H9 (cell line): ENCODE measurements around the gene IQSEC2. TPM values are rescaled to one million over a fixed set of nuclear protein-coding genes. Genes with fewer than 3 reads are reported as not detected.

ENCODE experiments used
- DNase-seq: peaks from one replicate; pipeline ENCODE4 v3.0.0-alpha.2; 2017
- H2AFZ ChIP-seq: one replicate; pipeline ENCODE4 v1.6.1; 2013; ENCODE audit warnings: mild to moderate bottlenecking, low read length, control low read depth, moderate library complexity
- H2AK5ac ChIP-seq: 2 replicates; pipeline ENCODE4 v1.6.1; 2013; ENCODE audit warnings: low read length, control low read depth, mixed read lengths; ENCODE audit not compliant: insufficient read length
- H2BK120ac ChIP-seq: one replicate; pipeline ENCODE4 v1.6.1; 2013; ENCODE audit warnings: low read depth, mild to moderate bottlenecking, low read length, control low read depth, inconsistent platforms; ENCODE audit not compliant: poor library complexity, severe bottlenecking
- H2BK12ac ChIP-seq: 2 replicates; pipeline ENCODE4 v1.6.1; 2013; ENCODE audit warnings: low read length, control low read depth, mixed read lengths, low read depth; ENCODE audit not compliant: insufficient read length
- H2BK15ac ChIP-seq: 2 replicates; pipeline ENCODE4 v1.6.1; 2013; ENCODE audit warnings: low read depth, low read length, control low read depth
- H2BK20ac ChIP-seq: one replicate; pipeline ENCODE4 v1.6.1; 2013; ENCODE audit warnings: low read depth, mild to moderate bottlenecking, low read length, control low read depth, inconsistent platforms; ENCODE audit not compliant: poor library complexity, severe bottlenecking
- H2BK5ac ChIP-seq: 2 replicates; pipeline ENCODE4 v1.6.1; 2013; ENCODE audit warnings: low read length, control low read depth, mixed read lengths; ENCODE audit not compliant: insufficient read length
- H3K14ac ChIP-seq: 2 replicates; pipeline ENCODE4 v1.6.1; 2013; ENCODE audit warnings: low read length, control low read depth; ENCODE audit not compliant: insufficient read depth
- H3K18ac ChIP-seq: 2 replicates; pipeline ENCODE4 v1.6.1; 2013; ENCODE audit warnings: low read depth, mild to moderate bottlenecking, mixed read lengths, low read length, control low read depth; ENCODE audit not compliant: insufficient read length
- H3K23ac ChIP-seq: 2 replicates; pipeline ENCODE4 v1.6.1; 2013; ENCODE audit warnings: low read length, control low read depth, mixed read lengths, low read depth; ENCODE audit not compliant: insufficient read length
- H3K23me2 ChIP-seq: 2 replicates; pipeline ENCODE4 v1.6.1; 2013; ENCODE audit warnings: low read depth, mild to moderate bottlenecking, mixed read lengths, low read length, control low read depth; ENCODE audit not compliant: insufficient read length, poor library complexity, severe bottlenecking
- H3K27ac ChIP-seq: 2 replicates; pipeline ENCODE4 v1.5.1; 2013; ENCODE audit warnings: low read length, control low read depth, mixed read lengths, low read depth; ENCODE audit not compliant: insufficient read length
- H3K27me3 ChIP-seq: 2 replicates; pipeline ENCODE4 v1.6.1; 2013; ENCODE audit warnings: low read length, control low read depth, inconsistent platforms; ENCODE audit not compliant: insufficient read depth
- H3K4ac ChIP-seq: 2 replicates; pipeline ENCODE4 v1.6.1; 2013; ENCODE audit warnings: low read depth, mild to moderate bottlenecking, control low read depth, inconsistent platforms, low read length, moderate library complexity
- H3K4me1 ChIP-seq: 2 replicates; pipeline ENCODE4 v1.6.1; 2013; ENCODE audit warnings: low read length, control low read depth, inconsistent platforms; ENCODE audit not compliant: insufficient read depth
- H3K4me2 ChIP-seq: 2 replicates; pipeline ENCODE4 v1.6.1; 2013; ENCODE audit warnings: low read length, control low read depth, mixed read lengths; ENCODE audit not compliant: insufficient read length, insufficient read depth
- H3K56ac ChIP-seq: 2 replicates; pipeline ENCODE4 v1.6.1; 2013; ENCODE audit warnings: low read depth, mild to moderate bottlenecking, mixed read lengths, low read length, control low read depth; ENCODE audit not compliant: insufficient read length
- H3K79me1 ChIP-seq: 2 replicates; pipeline ENCODE4 v1.6.1; 2013; ENCODE audit warnings: low read depth, mild to moderate bottlenecking, moderate library complexity, low read length, control low read depth, inconsistent platforms; ENCODE audit not compliant: insufficient read depth, poor library complexity, severe bottlenecking
- H3K79me2 ChIP-seq: 2 replicates; pipeline ENCODE4 v1.6.1; 2013; ENCODE audit warnings: low read length, control low read depth, inconsistent platforms; ENCODE audit not compliant: insufficient read depth
- H3K9ac ChIP-seq: 2 replicates; pipeline ENCODE4 v1.6.1; 2013; ENCODE audit warnings: low read length, control low read depth, mixed read lengths; ENCODE audit not compliant: insufficient read length; ENCODE audit errors: extremely low read depth
- H3K9me3 ChIP-seq: one replicate; pipeline ENCODE4 v1.6.1; 2013; ENCODE audit warnings: low read depth, low read length, inconsistent platforms; ENCODE audit not compliant: control insufficient read depth
- H3T11ph ChIP-seq: one replicate; pipeline ENCODE4 v1.6.1; 2013; ENCODE audit warnings: mild to moderate bottlenecking, low read length, control low read depth, inconsistent platforms
- H4K20me1 ChIP-seq: one replicate; pipeline ENCODE4 v1.6.1; 2013; ENCODE audit not compliant: control insufficient read depth, insufficient read length, insufficient read depth
- H4K5ac ChIP-seq: 2 replicates; pipeline ENCODE4 v1.6.1; 2013; ENCODE audit warnings: low read depth, mild to moderate bottlenecking, mixed read lengths, low read length, control low read depth; ENCODE audit not compliant: insufficient read length
- H4K8ac ChIP-seq: replicated peaks from 2 replicates; pipeline ENCODE4 v1.6.1; 2013; ENCODE audit warnings: low read length, control low read depth, mixed read lengths, low read depth; ENCODE audit not compliant: insufficient read length
- H4K91ac ChIP-seq: 2 replicates; pipeline ENCODE4 v1.6.1; 2013; ENCODE audit warnings: low read depth, mild to moderate bottlenecking, moderate library complexity, mixed read lengths, low read length, control low read depth; ENCODE audit not compliant: insufficient read length
- H3K27ac Mint-ChIP-seq, 3 experiments: 2 replicates in 2 of 3; 3 replicates in 1 of 3; pipeline ENCODE4 v1.8.0; 2020 to 2021; ENCODE audit warnings: mixed read lengths in 3 of 3, mild to moderate bottlenecking in 1 of 3, moderate library complexity in 1 of 3
- H3K27me3 Mint-ChIP-seq: 2 replicates; pipeline ENCODE4 v1.8.0; 2021; ENCODE audit warnings: low read depth, mild to moderate bottlenecking, moderate library complexity, mixed read lengths
- H3K36me3 Mint-ChIP-seq, 3 experiments: 2 replicates in 2 of 3; 3 replicates in 1 of 3; pipeline ENCODE4 v1.8.0; 2020 to 2021; ENCODE audit warnings: low read depth in 3 of 3, mixed read lengths in 3 of 3; ENCODE audit not compliant: insufficient read depth in 1 of 3
- H3K4me1 Mint-ChIP-seq, 2 experiments: 2 replicates each; pipeline ENCODE4 v1.8.0; 2020; ENCODE audit warnings: mixed read lengths in 2 of 2
- H3K4me3 Mint-ChIP-seq, 2 experiments: 2 replicates in 1 of 2; 3 replicates in 1 of 2; pipeline ENCODE4 v1.8.0; 2020 to 2021; ENCODE audit warnings: mild to moderate bottlenecking in 2 of 2, mixed read lengths in 2 of 2, moderate library complexity in 1 of 2
- H3K9me3 Mint-ChIP-seq, 2 experiments: 2 replicates in 1 of 2; 3 replicates in 1 of 2; pipeline ENCODE4 v1.8.0; 2020; ENCODE audit warnings: mild to moderate bottlenecking in 2 of 2, mixed read lengths in 2 of 2, moderate library complexity in 1 of 2
- CTCF ChIP-seq: fragments of 200-600 bp; sonication (generic); conservative IDR thresholded peaks from 3 replicates; pipeline ENCODE4 v1.8.0; 2021; ENCODE audit warnings: antibody characterized with exemption, mild to moderate bottlenecking
- WGBS: extraction: QIAGEN DNeasy Blood & Tissue Kit; methylation state at CpG from one replicate; pipeline ENCODE4 v1.1.7; 2013; ENCODE audit warnings: missing lambda C conversion rate, low lambda C conversion rate, mixed read lengths; ENCODE audit not compliant: insufficient read length; ENCODE audit errors: extremely low coverage; 5-methylcytosine and 5-hydroxymethylcytosine counted together
- total RNA-seq: library from RNA; stranded (reverse); gene quantifications from 2 replicates; pipeline ENCODE4 v1.2.1, GENCODE V29; 2021

Gene IQSEC2
- total RNA-seq, 1 experiment from 2014 or later, result 7.0 TPM

GRCh38 chrX:53235566-53235965 lies 45.8 kb downstream of the IQSEC2 start:
- no peak for TF ChIP-seq CTCF
- H2BK20ac ChIP-seq, result no peak overlapping the region
- H3K56ac ChIP-seq, result no peak overlapping the region
- Mint-ChIP-seq H3K4me1 (peaks cover 0 to 2% of the 10 kb centered on the region in 2 experiments; a peak in 1 of 4 replicates), H3K27ac (peak overlapping the region in 1 of 3 experiments; percentile 17; a peak in 1 of 7 replicates), H3K36me3 (peaks cover 4 to 42% (median 14%) of the 10 kb centered on the region in 3 experiments), H3K4me3 (no peak overlapping the region), H3K27me3 (no peaks in the 10 kb centered on the region; the same call in 1 of the 2 replicates), H3K9me3 (peaks cover 59 to 75% of the 10 kb centered on the region in 2 experiments)
- H4K5ac ChIP-seq, result no peak overlapping the region
- no CpG with 5 or more reads among the region's 12 CpGs for WGBS
- H4K8ac ChIP-seq, result no peak overlapping the region
- no peak overlapping the region for H3K27ac ChIP-seq
- no peak overlapping the region for H3K23ac ChIP-seq
- no peaks in the 10 kb centered on the region for H3K79me1 ChIP-seq
- no peak overlapping the region for H3K9ac ChIP-seq
- no peaks in the 10 kb centered on the region for H4K20me1 ChIP-seq
- peaks cover 46% of the 10 kb centered on the region for H3K9me3 ChIP-seq
- H2BK12ac ChIP-seq, result no peak overlapping the region
- H3K14ac ChIP-seq, result no peak overlapping the region
- H3K79me2 ChIP-seq, result no peaks in the 10 kb centered on the region
- H2BK15ac ChIP-seq, result no peak overlapping the region
- no peak overlapping the region for H2BK5ac ChIP-seq
- H3K23me2 ChIP-seq, result no peaks in the 10 kb centered on the region
- no peak overlapping the region for H3T11ph ChIP-seq
- H3K18ac ChIP-seq, result no peak overlapping the region
- H3K4ac ChIP-seq, result no peak overlapping the region
- H3K4me2 ChIP-seq, result no peak overlapping the region
- H2BK120ac ChIP-seq, result no peak overlapping the region
- DNase-seq, result no peak
- H2AK5ac ChIP-seq, result no peak overlapping the region
- H3K4me1 ChIP-seq, result no peaks in the 10 kb centered on the region
- H4K91ac ChIP-seq, result no peak overlapping the region
- H3K27me3 ChIP-seq, result no peaks in the 10 kb centered on the region
- H2AFZ ChIP-seq, result no peak overlapping the region
